HCT116 (cell line): ENCODE data around the gene CSPG4.

Source experiments
- CEBPB ChIP-seq: IDR thresholded peaks from 2 replicates; pipeline ENCODE4 v1.6.1; 2012; ENCODE audit warnings: low read depth
- CTCF ChIP-seq, 3 experiments: fragments of 200-600 bp in 1 of 3; sonication (generic) in 1 of 3; IDR thresholded peaks in 2 of 3; conservative IDR thresholded peaks in 1 of 3; 2 replicates each; pipeline ENCODE4 v1.5.1; 2012 to 2017; ENCODE audit warnings: low read depth in 2 of 3, low read length in 2 of 3, antibody characterized with exemption in 1 of 3, borderline replicate concordance in 1 of 3, control low read depth in 1 of 3, mild to moderate bottlenecking in 1 of 3, mixed read lengths in 1 of 3, mixed run types in 1 of 3, moderate library complexity in 1 of 3; ENCODE audit not compliant: insufficient read depth in 1 of 3
- EZH2 ChIP-seq: fragments of 200-600 bp; sonication (generic); IDR thresholded peaks from 2 replicates; pipeline ENCODE4 v1.6.1; 2017; ENCODE audit warnings: antibody characterized with exemption, mixed run types
- EZH2phosphoT487 ChIP-seq: fragments of 200-600 bp; IDR thresholded peaks from 2 replicates; pipeline ENCODE4 v1.6.1; 2018; ENCODE audit warnings: antibody characterized with exemption, borderline replicate concordance
- JUND ChIP-seq: IDR thresholded peaks from 2 replicates; pipeline ENCODE4 v1.6.1; 2012
- MAX ChIP-seq: IDR thresholded peaks from 2 replicates; pipeline ENCODE4 v1.6.1; 2012
- POLR2A ChIP-seq: IDR thresholded peaks from 2 replicates; pipeline ENCODE4 v1.7.0; 2011; ENCODE audit warnings: borderline replicate concordance; ENCODE audit not compliant: insufficient read depth, insufficient read length; ENCODE audit errors: extremely low read depth
- SP1 ChIP-seq: IDR thresholded peaks from 2 replicates; pipeline ENCODE4 v1.6.1; 2012; ENCODE audit warnings: low read depth
- ZFX ChIP-seq: fragments of 450-650 bp; IDR thresholded peaks from 2 replicates; pipeline ENCODE4 v1.6.1; 2017

GRCh38 chr15:75653347-75653913 is 59.2 kb downstream of the CSPG4 start:
- no peak for TF ChIP-seq SP1
- no peak for TF ChIP-seq JUND
- TF ChIP-seq POLR2A, result no peak
- TF ChIP-seq CEBPB, result no peak
- TF ChIP-seq CTCF (IDR thresholded peaks at IDR 0.05 in 2 of 3, conservative IDR thresholded peaks at IDR 0.05 in 1 of 3; ENCODE audit: borderline replicate concordance in 1 of 3, insufficient read depth in 1 of 3, low read depth in 2 of 3, low read length in 2 of 3), result no peak
- no peak for TF ChIP-seq EZH2phosphoT487
- TF ChIP-seq ZFX, result no peak
- TF ChIP-seq EZH2, result no peak
- no peak for TF ChIP-seq MAX
